Hepatocyte (in vitro differentiated cells): ENCODE results near the gene MRPL48. TPM values are rescaled to one million over a fixed set of nuclear protein-coding genes. Genes with fewer than 3 reads are reported as not detected.
A peak's percentile ranks its signal among the peaks of the same experiment; 100 is the strongest.

Source experiments
- DNase-seq: peaks from one replicate; pipeline ENCODE4 v3.0.0-alpha.2; 2016; ENCODE audit warnings: low spot score
- H2AFZ ChIP-seq: fragments of 200-600 bp; sonication (generic); 2 replicates; pipeline ENCODE4 v1.6.0; 2016; ENCODE audit warnings: antibody characterized with exemption, mild to moderate bottlenecking
- H3K27ac ChIP-seq: fragments of 200-600 bp; sonication (generic); 2 replicates; pipeline ENCODE4 v1.5.1; 2016; ENCODE audit warnings: mild to moderate bottlenecking
- H3K27me3 ChIP-seq: fragments of 200-600 bp; sonication (generic); 2 replicates; pipeline ENCODE4 v1.6.1; 2016
- H3K36me3 ChIP-seq: fragments of 200-600 bp; sonication (generic); replicated peaks from 2 replicates; pipeline ENCODE4 v1.5.1; 2016; ENCODE audit warnings: low read depth; ENCODE audit not compliant: insufficient read depth
- H3K4me1 ChIP-seq: fragments of 200-600 bp; sonication (generic); 2 replicates; pipeline ENCODE4 v1.5.1; 2016; ENCODE audit warnings: mild to moderate bottlenecking, moderate library complexity; ENCODE audit not compliant: insufficient read depth
- H3K4me2 ChIP-seq: fragments of 200-600 bp; sonication (generic); 2 replicates; pipeline ENCODE4 v1.6.0; 2016
- H3K4me3 ChIP-seq: fragments of 200-600 bp; sonication (generic); 2 replicates; pipeline ENCODE4 v1.5.1; 2016; ENCODE audit warnings: mild to moderate bottlenecking
- H3K79me2 ChIP-seq: fragments of 200-600 bp; sonication (generic); 2 replicates; pipeline ENCODE4 v1.6.0; 2017; ENCODE audit warnings: mild to moderate bottlenecking
- H3K9me2 ChIP-seq: fragments of 200-600 bp; sonication (generic); replicated peaks from 2 replicates; pipeline ENCODE4 v1.6.0; 2017; ENCODE audit warnings: mild to moderate bottlenecking; ENCODE audit not compliant: insufficient read depth
- H3K9me3 ChIP-seq: fragments of 200-600 bp; sonication (generic); 2 replicates; pipeline ENCODE4 v1.5.1; 2016; ENCODE audit warnings: low read depth, mild to moderate bottlenecking
- H4K20me1 ChIP-seq: fragments of 200-600 bp; sonication (generic); 2 replicates; pipeline ENCODE4 v1.6.0; 2016; ENCODE audit warnings: mild to moderate bottlenecking; ENCODE audit not compliant: insufficient read depth, poor library complexity, severe bottlenecking
- EZH2 ChIP-seq: fragments of 200-600 bp; sonication (generic); IDR thresholded peaks from 2 replicates; pipeline ENCODE4 v1.6.1; 2016; ENCODE audit warnings: antibody characterized with exemption, mild to moderate bottlenecking, borderline replicate concordance
- EZH2phosphoT487 ChIP-seq: fragments of 200-600 bp; sonication (generic); IDR thresholded peaks from one replicate; pipeline ENCODE4 v1.6.1; 2018; ENCODE audit warnings: antibody characterized with exemption, mild to moderate bottlenecking, low read depth, moderate library complexity; ENCODE audit not compliant: unreplicated experiment, severe bottlenecking
- WGBS: methylation state at CpG from one replicate; pipeline ENCODE4 v1.1.6; 2016; ENCODE audit warnings: low lambda C conversion rate; ENCODE audit errors: missing lambda C conversion rate; 5-methylcytosine and 5-hydroxymethylcytosine counted together
- polyA plus RNA-seq: library from polyadenylated mRNA; unstranded; fragments of >200 nt; fragmentation: Nextera tagmentation; extraction: Ambion mirVana; gene quantifications from 2 replicates; pipeline ENCODE4 v1.2.1, GENCODE V29; 2016
- total RNA-seq: library from RNA; depleted of rRNA; stranded (reverse); fragments of >200 nt; gene quantifications from 2 replicates; pipeline ENCODE4 v1.2.3, GENCODE V29; 2014
- TF ChIP-seq, protein P1 (sequence below): fragments of 200-600 bp; sonication (generic); IDR thresholded peaks from 2 replicates; pipeline ENCODE4 v1.5.1; 2016; ENCODE audit warnings: antibody characterized with exemption, mild to moderate bottlenecking; ENCODE audit not compliant: poor library complexity

The MRPL48 gene
- total and polyA plus RNA-seq, 2 experiments from 2014 or later: 25.9 to 59.1 TPM

DNA sequence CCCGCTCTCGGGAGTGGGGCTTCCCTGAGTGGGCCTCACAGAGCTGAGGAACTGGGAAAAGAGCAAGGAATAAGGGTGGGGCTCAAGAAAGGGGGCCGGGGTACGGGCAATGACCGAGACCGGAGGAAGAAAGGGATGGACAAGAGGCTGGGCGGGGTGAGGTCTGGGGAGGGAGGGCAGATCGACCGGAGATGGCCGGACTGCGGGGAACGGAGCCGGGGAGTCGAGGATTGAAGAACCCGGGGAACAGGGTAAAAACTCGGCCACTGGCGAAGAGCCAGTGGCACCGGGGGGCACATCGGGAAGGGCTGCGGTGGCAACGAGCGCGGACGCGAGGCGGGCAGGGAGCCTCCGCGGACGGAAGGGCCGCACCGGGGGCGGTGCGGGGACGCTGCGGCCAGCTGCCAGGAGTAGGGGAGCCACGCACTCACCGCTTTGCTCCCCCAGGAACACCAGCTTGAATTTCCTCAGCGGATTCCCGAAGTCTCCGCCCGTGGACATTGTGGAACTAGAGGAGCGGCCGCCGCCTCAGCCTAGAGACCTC, 27.5 kb upstream of the MRPL48 start:
- Histone ChIP-seq H3K4me3 (peak overlapping the region; percentile 86), H3K79me2 (peaks cover 52% of the 10 kb centered on the region), H3K9me2 (no peaks in the 10 kb centered on the region), H3K9me3 (no peaks in the 10 kb centered on the region), H3K27me3 (no peaks in the 10 kb centered on the region), H3K4me2 (peak overlapping the region; percentile 85), H3K27ac (peak overlapping the region; percentile 99), H3K4me1 (peaks cover 20% of the 10 kb centered on the region), H3K36me3 (no peaks in the 10 kb centered on the region), H2AFZ (peak overlapping the region; percentile 56), H4K20me1 (peaks cover 40% of the 10 kb centered on the region)
- WGBS: under 1% methylated on average over 27 of the region's 44 CpGs
- TF ChIP-seq EZH2phosphoT487: no peak
- TF ChIP-seq, protein P1, sequence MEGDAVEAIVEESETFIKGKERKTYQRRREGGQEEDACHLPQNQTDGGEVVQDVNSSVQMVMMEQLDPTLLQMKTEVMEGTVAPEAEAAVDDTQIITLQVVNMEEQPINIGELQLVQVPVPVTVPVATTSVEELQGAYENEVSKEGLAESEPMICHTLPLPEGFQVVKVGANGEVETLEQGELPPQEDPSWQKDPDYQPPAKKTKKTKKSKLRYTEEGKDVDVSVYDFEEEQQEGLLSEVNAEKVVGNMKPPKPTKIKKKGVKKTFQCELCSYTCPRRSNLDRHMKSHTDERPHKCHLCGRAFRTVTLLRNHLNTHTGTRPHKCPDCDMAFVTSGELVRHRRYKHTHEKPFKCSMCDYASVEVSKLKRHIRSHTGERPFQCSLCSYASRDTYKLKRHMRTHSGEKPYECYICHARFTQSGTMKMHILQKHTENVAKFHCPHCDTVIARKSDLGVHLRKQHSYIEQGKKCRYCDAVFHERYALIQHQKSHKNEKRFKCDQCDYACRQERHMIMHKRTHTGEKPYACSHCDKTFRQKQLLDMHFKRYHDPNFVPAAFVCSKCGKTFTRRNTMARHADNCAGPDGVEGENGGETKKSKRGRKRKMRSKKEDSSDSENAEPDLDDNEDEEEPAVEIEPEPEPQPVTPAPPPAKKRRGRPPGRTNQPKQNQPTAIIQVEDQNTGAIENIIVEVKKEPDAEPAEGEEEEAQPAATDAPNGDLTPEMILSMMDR: no peak
- no peak for TF ChIP-seq EZH2
- DNase-seq: peak; percentile 66

- H3K9me3 ChIP-seq: no peaks in the 10 kb centered on the region
- peak within 1 kb of the TSS; percentile 99 for H3K27ac ChIP-seq
- H3K9me2 ChIP-seq: no peaks in the 10 kb centered on the region
- H3K4me1 ChIP-seq: peaks cover 20% of the 10 kb centered on the region
- WGBS: 2% methylated on average over 72 of the region's 74 CpGs
- no peaks in the 10 kb centered on the region for H3K27me3 ChIP-seq
- peak; percentile 100 for DNase-seq
- peak within 1 kb of the TSS; percentile 86 for H3K4me3 ChIP-seq
- H3K4me2 ChIP-seq: peak within 1 kb of the TSS; percentile 85
- no peak for TF ChIP-seq EZH2phosphoT487
- no peak for TF ChIP-seq EZH2
- TF ChIP-seq, protein P1: peak; percentile 20
- no peaks in the 10 kb centered on the region for H3K36me3 ChIP-seq
- H2AFZ ChIP-seq: peak within 1 kb of the TSS; percentile 65
- H3K79me2 ChIP-seq: peaks cover 46% of the 10 kb centered on the region
- H4K20me1 ChIP-seq: peaks cover 36% of the 10 kb centered on the region
These were observed 26.8 kb upstream of the MRPL48 start, which contains the start of gene RAB6A for GRCh38 chr11:73760679-73761402. Gene RAB6A (minus strand): TSS chr11:73761074. CDS start chr11:73760635, 439 bp downstream.

DNA sequence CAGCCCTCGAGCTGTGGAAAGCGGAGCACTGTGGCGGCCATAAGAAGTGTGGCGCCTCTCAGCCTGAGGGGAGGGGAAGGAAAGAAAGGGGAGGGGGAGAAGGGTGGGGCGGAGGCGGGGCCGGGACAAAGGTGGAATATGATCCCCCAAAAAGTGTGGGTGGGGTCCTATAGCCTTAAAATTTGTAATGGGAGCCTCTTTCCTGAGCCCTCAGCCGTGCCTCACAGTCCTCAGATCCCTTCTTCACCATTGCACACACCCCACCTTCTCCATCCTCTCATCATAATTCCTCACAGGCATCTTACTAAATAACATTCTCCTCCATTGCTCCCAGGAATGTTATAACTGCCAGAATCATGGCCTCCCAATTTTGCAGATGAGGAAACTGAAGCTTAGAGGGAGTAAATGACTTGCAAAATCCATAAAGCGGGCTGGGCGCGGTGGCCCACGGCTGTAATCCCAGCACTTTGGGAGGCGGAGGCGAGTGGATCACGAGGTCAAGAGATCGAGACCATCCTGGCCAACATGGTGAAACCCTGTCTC, 26.2 kb upstream of the MRPL48 start:
- Histone ChIP-seq H4K20me1 (peaks cover 29% of the 10 kb centered on the region), H3K4me3 (no peak overlapping the region), H2AFZ (peak overlapping the region; percentile 65), H3K79me2 (peaks cover 40% of the 10 kb centered on the region), H3K27ac (peak overlapping the region; percentile 68), H3K9me3 (no peaks in the 10 kb centered on the region), H3K4me1 (peaks cover 20% of the 10 kb centered on the region), H3K27me3 (no peaks in the 10 kb centered on the region), H3K9me2 (no peaks in the 10 kb centered on the region), H3K4me2 (peak overlapping the region; percentile 68), H3K36me3 (no peaks in the 10 kb centered on the region)
- TF ChIP-seq EZH2 (no peak), EZH2phosphoT487 (no peak)
- TF ChIP-seq, protein P1: no peak
- no peak for DNase-seq
- WGBS: 58% methylated on average over 13 of the region's 16 CpGs
